Hypothalamus (tissue), 51 donors: ENCODE measurements around the gene AK2.
A peak's percentile ranks its signal among the peaks of the same experiment; 100 is the strongest.
"Not testable (repeated sequence)": the region's sequence is repeated elsewhere in the genome, so short reads cannot be mapped to it uniquely, and the experiment has no call there.

Experiments used
- DNase-seq, 51 donors: peaks; one replicate each; lab custom pipeline; 2025; lab: John Stamatoyannopoulos, UW

AK2 gene

GRCh38 chr1:33055210-33056008, 18.7 kb upstream of the AK2 start:
- peak in 31 of 51 donors; percentile 6 to 77 (median 38) for DNase-seq

GRCh38 chr1:33050221-33051076, 13.8 kb upstream of the AK2 start:
- no peak for DNase-seq

GRCh38 chr1:33049371-33049770, 12.7 kb upstream of the AK2 start:
- no peak for DNase-seq

GRCh38 chr1:33048426-33048825, 11.7 kb upstream of the AK2 start:
- DNase-seq = peak in 1 of 51 donors; percentile 33

GRCh38 chr1:33047839-33048305, 11.2 kb upstream of the AK2 start:
- DNase-seq = no peak

GRCh38 chr1:33047290-33047689, 10.6 kb upstream of the AK2 start:
- no peak for DNase-seq

- not testable (repeated sequence) for DNase-seq
These were observed 9.6 kb upstream of the AK2 start for GRCh38 chr1:33046234-33046633.

- DNase-seq = no peak
These were observed 9.1 kb upstream of the AK2 start for GRCh38 chr1:33045814-33046213.

- peak in 2 of 51 donors; percentile 11 to 23 for DNase-seq
These were observed 8.6 kb upstream of the AK2 start for GRCh38 chr1:33045246-33045645.

GRCh38 chr1:33043267-33044092, 6.8 kb upstream of the AK2 start:
- DNase-seq = no peak

- DNase-seq = no peak
These were observed 6.1 kb upstream of the AK2 start for GRCh38 chr1:33042831-33043230.

- DNase-seq = no peak
These were observed 4.3 kb upstream of the AK2 start for GRCh38 chr1:33041026-33041425.

- DNase-seq = peak in 4 of 51 donors; percentile 4 to 24 (median 16)
These were observed 3.2 kb upstream of the AK2 start for GRCh38 chr1:33039840-33040239.

GRCh38 chr1:33036051-33036525, 595 bp downstream of the AK2 start:
- no peak for DNase-seq

GRCh38 chr1:33032126-33032869, 4.4 kb downstream of the AK2 start:
- no peak for DNase-seq

GRCh38 chr1:33031506-33031905, 5.2 kb downstream of the AK2 start:
- DNase-seq = no peak

- DNase-seq = no peak
These were observed 6.1 kb downstream of the AK2 start for GRCh38 chr1:33030575-33030974.

- no peak for DNase-seq
These were observed 6.8 kb downstream of the AK2 start for GRCh38 chr1:33029921-33030320.

- no peak for DNase-seq
These were observed 7.5 kb downstream of the AK2 start for GRCh38 chr1:33029209-33029608.

GRCh38 chr1:33025761-33026160, 10.9 kb downstream of the AK2 start:
- no peak for DNase-seq
